CD4-positive, alpha-beta memory T cell (primary cell): ENCODE results near the gene CLEC16A. TPM values are rescaled to one million over a fixed set of nuclear protein-coding genes. Genes with fewer than 3 reads are reported as not detected.

Experiments
- CTCF ChIA-PET: fragments of 350-600 bp; sonication (Branson Sonifier 250); formaldehyde crosslinking; loops from one replicate; lab custom pipeline; 2021; ENCODE audit warnings: inconsistent platforms; ENCODE audit not compliant: partially characterized antibody; lab: Charles Lee
- POLR2A ChIA-PET: fragments of 350-600 bp; sonication (Branson Sonifier 250); formaldehyde crosslinking; loops from one replicate; lab custom pipeline; 2021; ENCODE audit not compliant: partially characterized antibody; lab: Charles Lee
- DNase-seq, 5 donors: peaks; one replicate each; pipeline versions ENCODE4 v3.0.0 to v3.0.0-alpha.2; 2020 to 2022; ENCODE audit warnings: mixed read lengths in 1 of 5
- H3K27ac ChIP-seq: one replicate; pipeline ENCODE4 v1.7.0; 2013; ENCODE audit warnings: low read depth, low read length
- H3K27me3 ChIP-seq: 2 replicates; pipeline ENCODE4 v1.7.0; 2013; ENCODE audit warnings: mild to moderate bottlenecking, low read length, moderate library complexity; ENCODE audit not compliant: insufficient read depth
- H3K36me3 ChIP-seq: 2 replicates; pipeline ENCODE4 v1.7.0; 2013; ENCODE audit warnings: mild to moderate bottlenecking, low read length, moderate library complexity; ENCODE audit not compliant: insufficient read depth
- H3K4me1 ChIP-seq: 2 replicates; pipeline ENCODE4 v1.7.0; 2013; ENCODE audit warnings: mild to moderate bottlenecking, low read length, moderate library complexity; ENCODE audit not compliant: insufficient read depth
- H3K4me3 ChIP-seq, 2 donors: one replicate each; pipeline ENCODE4 v1.7.0; 2013; ENCODE audit warnings: low read length in 2 of 2, mild to moderate bottlenecking in 1 of 2
- H3K9me3 ChIP-seq, 2 donors: one replicate each; pipeline ENCODE4 v1.7.0; 2013; ENCODE audit warnings: low read length in 2 of 2, control low read depth in 1 of 2; ENCODE audit not compliant: control insufficient read depth in 1 of 2
- H3K27ac Mint-ChIP-seq, 7 donors: one replicate each; pipeline ENCODE4 v1.8.0; 2020 to 2021; ENCODE audit warnings: mixed read lengths in 7 of 7, mild to moderate bottlenecking in 6 of 7, inconsistent platforms in 3 of 7, moderate library complexity in 3 of 7
- H3K27me3 Mint-ChIP-seq, 2 donors: one replicate each; pipeline ENCODE4 v1.8.0; 2020 to 2021; ENCODE audit warnings: mixed read lengths in 2 of 2
- H3K36me3 Mint-ChIP-seq, 2 donors: one replicate each; pipeline ENCODE4 v1.8.0; 2020 to 2021; ENCODE audit warnings: mixed read lengths in 2 of 2, inconsistent platforms in 1 of 2, mild to moderate bottlenecking in 1 of 2
- H3K4me1 Mint-ChIP-seq, 4 donors: one replicate each; pipeline ENCODE4 v1.8.0; 2020 to 2021; ENCODE audit warnings: mixed read lengths in 4 of 4, mild to moderate bottlenecking in 1 of 4
- H3K4me3 Mint-ChIP-seq, 8 donors: one replicate each; pipeline ENCODE4 v1.8.0; 2020 to 2021; ENCODE audit warnings: mixed read lengths in 8 of 8, mild to moderate bottlenecking in 7 of 8, moderate library complexity in 6 of 8, inconsistent platforms in 3 of 8
- H3K9me3 Mint-ChIP-seq, 8 donors: one replicate each; pipeline ENCODE4 v1.8.0; 2020 to 2021; ENCODE audit warnings: mixed read lengths in 8 of 8, mild to moderate bottlenecking in 5 of 8, inconsistent platforms in 3 of 8, moderate library complexity in 1 of 8
- intact Hi-C: fragments of 100-400 bp; cut with micrococcal nuclease; formaldehyde crosslinking; loops from one replicate; pipeline ENCODE4 v1.15.1; 2023
- polyA plus RNA-seq, 2 donors: library from polyadenylated mRNA; unstranded; fragments of 300-500 nt; fragmentation: Illumina TruSeq; gene quantifications; one replicate each; pipeline ENCODE4 v1.2.3, GENCODE V29; 2021
- total RNA-seq, 2 experiments: library from RNA; stranded (reverse); gene quantifications; one replicate each; pipeline ENCODE4 v1.2.3, GENCODE V29; 2021

CLEC16A gene
- total and polyA plus RNA-seq, 4 experiments from 2014 or later, result 5.2 to 28.4 (median 24.5) TPM

DNA sequence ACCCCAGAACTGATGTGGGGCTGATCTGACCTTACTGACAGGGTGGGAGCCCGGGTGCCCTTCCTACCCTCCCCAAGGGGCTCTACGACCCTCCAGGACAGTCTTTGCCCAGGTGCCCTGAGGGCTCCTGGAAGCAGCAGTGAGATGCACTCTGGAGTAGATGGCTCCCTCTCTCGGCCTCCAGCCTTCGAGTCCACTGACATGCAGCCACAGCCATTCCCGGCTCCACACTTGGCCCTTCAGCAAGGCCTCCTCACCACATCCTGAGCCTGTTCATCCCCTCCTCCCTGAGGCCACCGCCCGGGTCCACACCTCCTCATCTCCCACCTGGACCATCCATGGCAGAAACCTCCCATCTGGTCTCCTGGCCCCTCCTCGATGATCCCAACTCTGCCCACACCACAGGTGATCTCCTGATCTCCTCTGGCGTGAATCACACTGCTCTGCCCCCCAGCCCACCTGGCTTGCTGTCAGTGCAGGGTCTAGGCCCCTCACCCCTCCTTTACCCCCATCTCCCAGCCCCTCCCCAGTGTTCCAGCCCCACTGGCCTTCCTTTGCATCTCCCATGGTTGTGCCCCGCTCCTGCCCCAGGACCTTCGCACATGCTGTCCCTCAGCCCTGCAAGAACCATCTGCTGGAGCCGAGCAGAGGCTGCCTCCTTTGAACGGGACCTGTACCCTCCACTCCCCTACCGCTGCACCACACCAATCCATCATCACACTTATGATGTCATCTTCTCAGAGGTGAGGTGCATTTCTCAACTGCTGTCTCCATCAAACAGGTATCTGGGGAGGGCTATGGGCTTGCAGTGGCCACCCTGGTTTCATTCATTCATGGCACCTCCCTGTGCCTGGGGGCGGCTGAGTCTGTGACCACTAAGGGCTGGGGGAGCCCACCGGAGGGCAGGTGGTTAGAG, 267.0 kb downstream of the CLEC16A start:
- no peak overlapping the region for H3K4me3 Mint-ChIP-seq
- peaks cover 0 to 7% of the 10 kb centered on the region in 2 donors for H3K36me3 Mint-ChIP-seq

DNA sequence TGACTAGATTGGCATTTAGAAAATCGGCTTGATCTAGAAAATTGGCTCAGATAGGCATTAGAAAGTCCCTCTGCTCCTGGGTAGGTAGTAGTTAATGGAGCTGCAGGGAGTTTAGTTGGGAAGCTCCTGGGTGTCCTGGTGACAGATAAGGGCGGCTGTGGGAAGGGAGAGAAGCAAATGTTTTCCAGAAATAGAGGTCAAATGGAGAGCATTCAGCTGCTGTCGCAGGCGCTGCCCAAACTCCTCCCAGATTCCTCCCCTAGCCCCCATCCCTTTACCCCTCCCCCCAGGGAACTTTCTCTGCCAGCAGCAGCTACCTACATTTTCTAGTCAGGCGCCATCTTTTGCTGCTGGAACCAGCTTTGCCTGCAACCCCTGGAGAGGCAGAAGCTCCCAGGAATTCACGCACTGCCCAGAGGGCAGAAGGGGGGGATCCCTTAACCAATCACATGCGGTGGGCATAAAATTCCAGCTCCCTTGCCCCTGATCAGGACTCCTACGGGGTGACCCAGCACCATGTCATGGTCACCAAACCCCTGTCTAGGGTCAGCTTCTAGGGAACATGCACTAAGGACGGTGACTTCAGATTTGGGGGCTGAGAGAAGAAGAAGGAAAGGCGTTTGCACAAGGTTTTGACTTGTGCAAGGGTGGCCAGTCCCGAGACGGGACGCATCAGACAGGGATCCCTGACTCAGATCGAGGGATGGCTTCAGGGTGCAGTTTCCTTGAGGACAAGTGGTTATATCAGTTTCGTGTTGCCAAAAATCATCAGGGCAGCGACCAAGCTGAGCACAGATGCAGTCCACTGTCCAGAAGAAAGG, 267.8 kb downstream of the CLEC16A start:
- ChIA-PET CTCF (no interaction called here), POLR2A (interaction anchor here (1.0 kb wide), 1 partner anchor 13 kb away, joined by 3 read pairs; no protein-coding TSS in a partner anchor)
- H3K9me3 Mint-ChIP-seq, result peaks cover 0 to 9% (median 4%) of the 10 kb centered on the region in 8 donors
- Histone ChIP-seq H3K36me3 (no peaks in the 10 kb centered on the region), H3K27me3 (no peaks in the 10 kb centered on the region), H3K4me1 (no peaks in the 10 kb centered on the region), H3K9me3 (peaks cover 0 to 7% of the 10 kb centered on the region in 2 donors), H3K27ac (no peak overlapping the region), H3K4me3 (no peak overlapping the region)
- H3K27ac Mint-ChIP-seq, result no peak overlapping the region
- no peaks in the 10 kb centered on the region for H3K27me3 Mint-ChIP-seq
- intact Hi-C loops, result no loop called here
- H3K4me1 Mint-ChIP-seq, result peaks cover 0 to 7% (median 1%) of the 10 kb centered on the region in 4 donors
- no peak for DNase-seq
- H3K4me3 Mint-ChIP-seq, result peak overlapping the region in 1 of 8 donors; percentile 14
- H3K36me3 Mint-ChIP-seq, result peaks cover 0 to 8% of the 10 kb centered on the region in 2 donors

More for the DNA sequence above, 267.0 kb downstream of the CLEC16A start:
- H3K4me1 ChIP-seq, result peaks cover 7% of the 10 kb centered on the region
- no peaks in the 10 kb centered on the region for H3K36me3 ChIP-seq
- peaks cover 0 to 7% (median 3%) of the 10 kb centered on the region in 8 donors for H3K9me3 Mint-ChIP-seq
- no peaks in the 10 kb centered on the region for H3K27me3 ChIP-seq
- DNase-seq, result no peak
- peaks cover 0 to 5% of the 10 kb centered on the region in 2 donors for H3K9me3 ChIP-seq
- intact Hi-C loops, result no loop called here
- POLR2A ChIA-PET, result no interaction called here
- no peak overlapping the region for H3K27ac ChIP-seq
- H3K27me3 Mint-ChIP-seq, result no peaks in the 10 kb centered on the region
- H3K4me3 ChIP-seq, result no peak overlapping the region
- H3K27ac Mint-ChIP-seq, result peak overlapping the region in 1 of 7 donors; percentile 82
- CTCF ChIA-PET, result no interaction called here
- H3K4me1 Mint-ChIP-seq, result peaks cover 5 to 16% (median 8%) of the 10 kb centered on the region in 4 donors

DNA sequence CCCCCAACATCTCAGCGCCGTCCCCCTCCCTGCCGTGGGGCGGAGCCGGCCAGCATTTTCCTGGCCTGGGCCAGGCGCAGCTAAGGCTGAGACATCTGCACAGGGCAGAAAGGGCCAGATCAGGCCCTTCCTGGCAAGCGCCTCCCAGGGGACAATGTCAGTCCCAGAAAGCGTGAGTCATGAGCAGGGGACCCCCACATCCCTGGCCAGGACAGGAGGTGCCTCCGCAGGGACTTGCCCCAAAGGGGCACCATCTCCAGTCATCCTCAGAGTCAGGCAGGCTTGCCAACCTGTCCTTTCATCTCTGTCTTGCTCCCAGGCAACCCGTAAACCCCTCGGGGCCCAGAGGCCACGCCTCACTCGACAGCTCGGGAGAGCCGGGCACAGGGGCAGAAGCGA, 268.4 kb downstream of the CLEC16A start:
- Histone ChIP-seq H3K36me3 (no peaks in the 10 kb centered on the region), H3K9me3 (peaks cover 0 to 7% of the 10 kb centered on the region in 2 donors), H3K4me3 (no peak overlapping the region), H3K4me1 (no peaks in the 10 kb centered on the region), H3K27ac (no peak overlapping the region), H3K27me3 (no peaks in the 10 kb centered on the region)
- Mint-ChIP-seq H3K4me3 (no peak overlapping the region), H3K9me3 (peaks cover 0 to 12% (median 6%) of the 10 kb centered on the region in 8 donors), H3K27ac (no peak overlapping the region), H3K4me1 (peaks cover 0 to 5% (median 0%) of the 10 kb centered on the region in 4 donors), H3K36me3 (peaks cover 0 to 10% of the 10 kb centered on the region in 2 donors), H3K27me3 (no peaks in the 10 kb centered on the region)
- CTCF ChIA-PET, result no interaction called here
- intact Hi-C loops, result no loop called here
- DNase-seq, result no peak
- POLR2A ChIA-PET, result interaction anchor here (1.0 kb wide), 1 partner anchor 12 kb away, joined by 3 read pairs; no protein-coding TSS in a partner anchor

DNA sequence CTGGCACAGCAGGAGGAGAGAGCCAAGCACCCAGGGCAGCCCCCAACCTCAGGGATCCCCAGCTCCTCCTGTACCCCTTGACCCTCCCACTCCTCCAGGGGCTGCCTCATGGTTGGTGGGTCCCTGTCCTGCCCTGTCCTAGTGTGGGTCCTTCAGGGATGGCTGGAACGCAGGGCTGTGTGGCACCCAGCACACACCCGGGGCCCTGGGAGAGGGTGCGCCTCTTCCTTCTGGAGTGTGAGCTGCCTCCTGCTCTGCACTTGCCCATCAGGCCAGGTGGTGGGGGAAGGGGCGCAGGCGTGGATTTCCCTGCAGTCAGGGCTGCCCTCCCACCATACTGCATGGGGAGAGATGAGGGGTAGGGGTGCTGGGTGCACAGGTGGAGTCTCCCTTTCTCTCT, 269.0 kb downstream of the CLEC16A start:
- intact Hi-C loops, result no loop called here
- Histone ChIP-seq H3K4me3 (no peak overlapping the region), H3K9me3 (peaks cover 0 to 9% of the 10 kb centered on the region in 2 donors), H3K27me3 (no peaks in the 10 kb centered on the region), H3K36me3 (no peaks in the 10 kb centered on the region), H3K4me1 (no peaks in the 10 kb centered on the region), H3K27ac (no peak overlapping the region)
- no peak for DNase-seq
- Mint-ChIP-seq H3K27me3 (no peaks in the 10 kb centered on the region), H3K27ac (no peak overlapping the region), H3K9me3 (peaks cover 0 to 18% (median 5%) of the 10 kb centered on the region in 8 donors), H3K36me3 (peaks cover 0 to 10% of the 10 kb centered on the region in 2 donors), H3K4me3 (no peak overlapping the region), H3K4me1 (peaks cover 0 to 5% (median 0%) of the 10 kb centered on the region in 4 donors)
- POLR2A ChIA-PET, result interaction anchor here (1.4 to 2.3 kb wide), 2 partner anchors 11 to 41 kb away, joined by 5 read pairs; no protein-coding TSS in a partner anchor
- CTCF ChIA-PET, result interaction anchor here (1.5 to 1.9 kb wide), 2 partner anchors 12 to 42 kb away, joined by 7 to 8 read pairs; partner anchors contain the start of gene SOCS1

DNA sequence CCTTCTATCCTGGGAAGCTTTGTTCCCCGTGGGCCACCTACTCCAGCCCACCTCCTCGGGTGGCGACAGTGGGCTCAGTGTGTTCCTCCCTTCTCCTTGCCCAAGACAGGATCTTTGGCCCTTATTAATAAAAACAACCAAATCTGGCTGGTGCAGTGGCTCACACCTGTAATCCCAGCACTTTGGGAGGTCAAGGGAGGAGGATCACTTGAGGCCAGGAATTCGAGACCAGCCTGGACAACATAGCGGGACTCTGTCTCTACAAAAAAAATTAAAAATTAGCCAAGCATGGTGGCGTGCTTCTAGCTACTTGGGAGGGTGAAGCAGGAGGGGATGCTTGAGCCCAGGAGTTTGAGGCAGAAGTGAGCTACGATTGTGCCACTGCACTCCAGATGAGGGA, 269.4 kb downstream of the CLEC16A start:
- H3K4me1 Mint-ChIP-seq, result peaks cover 0 to 8% (median 2%) of the 10 kb centered on the region in 4 donors
- H3K4me1 ChIP-seq, result peaks cover under 1% of the 10 kb centered on the region
- peaks cover 0 to 12% of the 10 kb centered on the region in 2 donors for H3K9me3 ChIP-seq
- no peaks in the 10 kb centered on the region for H3K36me3 ChIP-seq
- ChIA-PET CTCF (interaction anchor here (0.7 to 1.9 kb wide), 3 partner anchors 11 to 101 kb away, joined by 3 to 8 read pairs (median 7); partner anchors contain the start of gene SOCS1), POLR2A (interaction anchor here (1.4 to 2.3 kb wide), 2 partner anchors 11 to 41 kb away, joined by 5 read pairs; no protein-coding TSS in a partner anchor)
- intact Hi-C loops, result no loop called here
- no peak overlapping the region for H3K4me3 Mint-ChIP-seq
- no peak overlapping the region for H3K27ac Mint-ChIP-seq
- no peak for DNase-seq
- peaks cover 0 to 10% of the 10 kb centered on the region in 2 donors for H3K36me3 Mint-ChIP-seq
- H3K27me3 ChIP-seq, result no peaks in the 10 kb centered on the region
- H3K27me3 Mint-ChIP-seq, result no peaks in the 10 kb centered on the region
- no peak overlapping the region for H3K27ac ChIP-seq
- H3K4me3 ChIP-seq, result no peak overlapping the region
- peaks cover 0 to 22% (median 5%) of the 10 kb centered on the region in 8 donors for H3K9me3 Mint-ChIP-seq

DNA sequence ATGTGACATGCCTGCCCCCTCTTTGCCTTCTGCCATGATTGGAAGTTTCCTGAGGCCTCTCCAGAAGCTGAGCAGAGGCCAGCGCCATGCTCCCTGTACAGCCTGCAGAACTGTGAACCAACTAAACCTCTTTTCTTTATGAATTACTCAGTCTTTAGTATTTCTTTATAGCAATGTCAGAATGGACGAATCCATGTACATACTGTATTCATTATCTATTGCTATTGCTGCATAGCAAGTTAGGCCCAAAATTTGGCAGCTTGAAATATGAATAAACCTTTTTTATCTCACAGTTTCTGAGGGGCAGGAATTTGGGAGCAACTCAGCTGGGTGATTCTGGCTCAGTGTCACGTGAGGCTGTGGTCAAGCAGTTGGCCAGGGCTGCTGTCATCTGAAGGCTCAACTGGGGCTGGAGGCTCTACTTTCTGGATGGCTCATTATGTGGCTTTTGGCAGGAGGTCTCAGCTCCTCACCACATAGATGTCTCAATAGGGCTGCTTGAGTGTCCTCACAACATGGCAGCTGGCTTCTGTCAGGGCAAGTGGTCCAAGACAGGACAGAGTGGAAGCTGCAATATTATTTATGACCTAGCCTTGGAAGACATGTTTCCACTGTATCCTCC, 271.7 kb downstream of the CLEC16A start:
- ChIA-PET CTCF (interaction anchor here (3.3 kb wide), 1 partner anchor 39 kb away, joined by 18 read pairs; the partner anchor contains the start of gene SOCS1), POLR2A (no interaction called here)

More for the DNA sequence above, 271.7 kb downstream of the CLEC16A start:
- intact Hi-C loops, result no loop called here
- Mint-ChIP-seq H3K4me1 (peaks cover 6 to 14% (median 9%) of the 10 kb centered on the region in 4 donors), H3K27ac (peak overlapping the region in 1 of 7 donors; percentile 85), H3K27me3 (no peaks in the 10 kb centered on the region), H3K36me3 (peaks cover 0 to 10% of the 10 kb centered on the region in 2 donors), H3K4me3 (no peak overlapping the region), H3K9me3 (peaks cover 0 to 22% (median 5%) of the 10 kb centered on the region in 8 donors)
- H3K27me3 ChIP-seq, result no peaks in the 10 kb centered on the region
- no peak overlapping the region for H3K4me3 ChIP-seq
- peaks cover 6% of the 10 kb centered on the region for H3K4me1 ChIP-seq
- peaks cover 0 to 12% of the 10 kb centered on the region in 2 donors for H3K9me3 ChIP-seq
- DNase-seq, result no peak
- H3K36me3 ChIP-seq, result no peaks in the 10 kb centered on the region
- no peak overlapping the region for H3K27ac ChIP-seq
